K562 (cell line): ENCODE measurements around the gene PLEKHA6. TPM values are rescaled to one million over a fixed set of nuclear protein-coding genes. Genes with fewer than 3 reads are reported as not detected.

Source experiments
- CBX1 ChIP-seq: sonication (generic); IDR thresholded peaks from 2 replicates; pipeline ENCODE4 v1.6.1; 2016; ENCODE audit warnings: antibody characterized with exemption, low read depth, mild to moderate bottlenecking
- FOS ChIP-seq: IDR thresholded peaks from 3 replicates; pipeline ENCODE4 v1.6.1; 2011; ENCODE audit not compliant: insufficient read length; ENCODE audit errors: extremely low read depth
- ID3 ChIP-seq, 2 experiments: fragments of 250-450 bp in 1 of 2; fragments of 450-650 bp in 1 of 2; sonication (Bioruptor Pico) in 1 of 2; IDR thresholded peaks; 2 replicates each; pipeline versions ENCODE4 v1.6.1 to v1.8.0; 2016 to 2021; ENCODE audit warnings: mild to moderate bottlenecking in 2 of 2, moderate library complexity in 2 of 2, missing compliant biosample characterization in 1 of 2, missing genetic modification characterization in 1 of 2
- LARP7 ChIP-seq: fragments of 450-650 bp; IDR thresholded peaks from 2 replicates; pipeline ENCODE4 v1.6.1; 2016
- MAX ChIP-seq: sonication (generic); formaldehyde crosslinking; IDR thresholded peaks from 2 replicates; pipeline ENCODE4 v1.9.0; 2022; ENCODE audit warnings: mild to moderate bottlenecking, missing genetic modification reagents
- MLLT1 ChIP-seq, 2 experiments: fragments of 450-650 bp; IDR thresholded peaks; 2 replicates each; pipeline ENCODE4 v1.6.1; 2016
- NFATC3 ChIP-seq: fragments of 450-650 bp; IDR thresholded peaks from 2 replicates; pipeline ENCODE4 v1.6.1; 2017; ENCODE audit warnings: mild to moderate bottlenecking
- PHTF2 ChIP-seq: fragments of 250-450 bp; sonication (Bioruptor Pico); IDR thresholded peaks from 2 replicates; pipeline ENCODE4 v1.5.0; 2021; ENCODE audit warnings: mild to moderate bottlenecking
- PRDM10 ChIP-seq: fragments of 450-650 bp; IDR thresholded peaks from 2 replicates; pipeline ENCODE4 v1.6.1; 2018; ENCODE audit not compliant: partially characterized antibody
- RBM15 ChIP-seq: fragments of 200-400 bp; formaldehyde crosslinking; IDR thresholded peaks from 2 replicates; pipeline ENCODE4 v1.6.1; 2018; ENCODE audit warnings: mild to moderate bottlenecking, low read length, moderate library complexity; ENCODE audit not compliant: insufficient read depth
- RBM39 ChIP-seq: fragments of 200-400 bp; formaldehyde crosslinking; optimal IDR thresholded peaks from 2 replicates; pipeline ENCODE3; 2018; ENCODE audit warnings: low read depth, low read length
- SRSF3 ChIP-seq: fragments of 200-400 bp; formaldehyde crosslinking; IDR thresholded peaks from 2 replicates; pipeline ENCODE4 v1.6.1; 2016; ENCODE audit warnings: mild to moderate bottlenecking, low read length, moderate library complexity; ENCODE audit not compliant: insufficient read depth
- ZNF518B ChIP-seq: fragments of 250-450 bp; sonication (Bioruptor Pico); IDR thresholded peaks from 2 replicates; pipeline ENCODE4 v1.5.0; 2021; ENCODE audit warnings: mild to moderate bottlenecking, moderate library complexity
- ZNF584 ChIP-seq: fragments of 200-800 bp; sonication (Bioruptor generic); IDR thresholded peaks from 2 replicates; pipeline ENCODE4 v1.6.1; 2016; ENCODE audit warnings: low read depth, mild to moderate bottlenecking, missing genetic modification characterization, missing compliant biosample characterization
- polyA plus RNA-seq, 8 experiments: library from polyadenylated mRNA; depleted of rRNA in 4 of 8; stranded (reverse) in 5 of 8; unstranded in 3 of 8; fragments of >200 nt; fragmentation: Nextera tagmentation in 2 of 8; fragmentation: Illumina TruSeq in 1 of 8; extraction: Ambion mirVana in 2 of 8; extraction: Trizol in 1 of 8; gene quantifications; 2 replicates each; pipeline versions ENCODE4 v1.2.1 to v1.2.3, GENCODE V29; 2011 to 2014; ENCODE audit warnings: inconsistent platforms in 1 of 8, missing spikeins in 1 of 8
- total RNA-seq, 7 experiments: library from RNA; depleted of rRNA in 6 of 7; stranded (reverse); fragments of >200 nt in 6 of 7; fragmentation: Illumina TruSeq in 2 of 7; extraction: Trizol in 2 of 7; gene quantifications; 2 replicates each; pipeline versions ENCODE4 v1.2.1 to v1.2.3, GENCODE V29; 2011 to 2021; ENCODE audit warnings: low replicate concordance in 1 of 7
- TF ChIP-seq, protein P1 (sequence below): fragments of 450-650 bp; formaldehyde crosslinking; IDR thresholded peaks from 2 replicates; pipeline ENCODE4 v1.4.0; 2022; ENCODE audit warnings: mild to moderate bottlenecking, moderate library complexity
- TF ChIP-seq, protein P2 (sequence below): fragments of 250-450 bp; sonication (Bioruptor Pico); IDR thresholded peaks from 2 replicates; pipeline ENCODE4 v1.8.0; 2022; ENCODE audit warnings: moderate library complexity, mild to moderate bottlenecking, inconsistent platforms

Gene PLEKHA6
- total and polyA plus RNA-seq, 9 of the 15 experiments (the other 6 are each of a cell fraction or from before 2014, with no cell fraction given), result under 0.01 to 0.33 (median 0.01) TPM; not detected in 4

- TF ChIP-seq ZNF518B (CRISPR knock-in tag), result no peak
- peak; percentile 84 for TF ChIP-seq ZNF584 (CRISPR knock-in tag)
- no peak for TF ChIP-seq CBX1
- TF ChIP-seq MAX (CRISPR knock-in tag), result peak; percentile 65
- TF ChIP-seq PRDM10, result peak; percentile 39
- TF ChIP-seq, protein P1, sequence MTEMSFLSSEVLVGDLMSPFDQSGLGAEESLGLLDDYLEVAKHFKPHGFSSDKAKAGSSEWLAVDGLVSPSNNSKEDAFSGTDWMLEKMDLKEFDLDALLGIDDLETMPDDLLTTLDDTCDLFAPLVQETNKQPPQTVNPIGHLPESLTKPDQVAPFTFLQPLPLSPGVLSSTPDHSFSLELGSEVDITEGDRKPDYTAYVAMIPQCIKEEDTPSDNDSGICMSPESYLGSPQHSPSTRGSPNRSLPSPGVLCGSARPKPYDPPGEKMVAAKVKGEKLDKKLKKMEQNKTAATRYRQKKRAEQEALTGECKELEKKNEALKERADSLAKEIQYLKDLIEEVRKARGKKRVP (CRISPR knock-in tag), result no peak
- TF ChIP-seq SRSF3, result no peak
- TF ChIP-seq MLLT1 (IDR thresholded peaks at IDR 0.05), result peak in 1 of 2 experiments; percentile 43; a peak in 1 of 4 replicates
- TF ChIP-seq NFATC3, result no peak
- TF ChIP-seq LARP7, result no peak
- TF ChIP-seq RBM39, result no peak
- TF ChIP-seq ID3 (CRISPR knock-in tag; IDR thresholded peaks at IDR 0.05), result no peak
- no peak for TF ChIP-seq ID3 (tag; IDR thresholded peaks at IDR 0.05)
- TF ChIP-seq RBM15, result no peak
- TF ChIP-seq FOS, result no peak
- no peak for TF ChIP-seq PHTF2 (CRISPR knock-in tag)
- TF ChIP-seq, protein P2, sequence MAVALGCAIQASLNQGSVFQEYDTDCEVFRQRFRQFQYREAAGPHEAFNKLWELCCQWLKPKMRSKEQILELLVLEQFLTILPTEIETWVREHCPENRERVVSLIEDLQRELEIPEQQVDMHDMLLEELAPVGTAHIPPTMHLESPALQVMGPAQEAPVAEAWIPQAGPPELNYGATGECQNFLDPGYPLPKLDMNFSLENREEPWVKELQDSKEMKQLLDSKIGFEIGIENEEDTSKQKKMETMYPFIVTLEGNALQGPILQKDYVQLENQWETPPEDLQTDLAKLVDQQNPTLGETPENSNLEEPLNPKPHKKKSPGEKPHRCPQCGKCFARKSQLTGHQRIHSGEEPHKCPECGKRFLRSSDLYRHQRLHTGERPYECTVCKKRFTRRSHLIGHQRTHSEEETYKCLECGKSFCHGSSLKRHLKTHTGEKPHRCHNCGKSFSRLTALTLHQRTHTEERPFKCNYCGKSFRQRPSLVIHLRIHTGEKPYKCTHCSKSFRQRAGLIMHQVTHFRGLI (CRISPR knock-in tag), result no peak
Measured at GRCh38 chr1:204177133-204177532, 182.6 kb downstream of the PLEKHA6 start (continued).
